Measurements from ENCODE around the gene ST3GAL3. TPM values are rescaled to one million over a fixed set of nuclear protein-coding genes. Genes with fewer than 3 reads are reported as not detected.

Gene ST3GAL3
- total RNA-seq, 4 donors from 2014 or later = 4.4 to 19.0 (median 6.1) TPM

DNA sequence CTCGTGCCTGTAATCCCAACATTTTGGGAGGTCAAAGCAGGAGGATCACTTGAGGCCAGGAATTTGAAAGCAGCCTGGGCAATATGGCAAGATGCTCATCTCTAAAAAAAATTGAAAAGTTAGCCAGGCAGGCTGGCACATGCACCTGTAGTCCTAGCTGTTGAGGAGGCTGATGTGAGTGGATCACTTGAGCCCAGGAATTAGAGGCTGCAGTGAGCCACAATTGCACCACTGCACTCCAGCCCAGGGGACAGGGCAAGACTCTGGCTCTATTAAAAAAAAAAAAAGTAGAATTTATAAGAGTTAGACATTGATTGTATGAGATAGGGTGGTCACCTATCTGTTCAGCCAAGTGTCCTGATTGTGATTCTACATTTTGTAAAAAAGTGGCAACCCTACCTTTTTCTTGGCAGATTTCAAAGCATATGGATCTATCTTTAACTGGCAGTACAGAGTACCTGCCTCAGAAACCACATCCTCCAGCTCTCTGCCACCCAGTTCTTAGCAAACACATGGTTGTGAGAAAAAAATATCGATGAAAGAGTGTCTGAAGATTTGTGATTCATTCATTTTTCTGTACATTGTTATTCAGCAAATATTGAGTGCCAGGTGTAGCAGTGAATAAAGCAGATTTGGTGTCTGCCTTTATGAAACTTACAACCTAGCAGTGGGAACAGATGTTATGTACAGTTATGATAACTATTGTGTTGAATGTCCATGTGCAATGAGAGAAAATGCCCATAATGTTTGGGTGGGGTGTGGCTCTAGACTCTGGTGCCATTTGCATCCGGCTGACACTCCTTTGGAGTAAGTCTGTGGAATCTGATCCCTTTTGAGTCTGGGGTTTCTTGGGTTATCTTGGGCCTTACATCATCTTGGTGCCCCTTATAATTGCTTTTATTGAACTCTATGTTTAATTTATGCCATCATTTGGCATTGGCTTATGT, 82.5 kb downstream of the ST3GAL3 start:
- DNase-seq = no peak
- TF ChIP-seq POLR2A (IDR thresholded peaks at IDR 0.05) = no peak
- TF ChIP-seq CTCF (IDR thresholded peaks at IDR 0.05) = no peak
- Histone ChIP-seq H3K9me3 (no peaks in the 10 kb centered on the region), H3K27ac (no peak overlapping the region), H3K4me3 (no peak overlapping the region), H3K36me3 (no peaks in the 10 kb centered on the region), H3K4me1 (no peaks in the 10 kb centered on the region), H3K27me3 (no peaks in the 10 kb centered on the region)

- no peak overlapping the region for H3K27ac ChIP-seq
- no peak for DNase-seq
- H3K4me1 ChIP-seq = no peaks in the 10 kb centered on the region
- no peaks in the 10 kb centered on the region for H3K27me3 ChIP-seq
- H3K4me3 ChIP-seq = no peak overlapping the region
- H3K9me3 ChIP-seq = no peaks in the 10 kb centered on the region
- H3K36me3 ChIP-seq = no peaks in the 10 kb centered on the region
- TF ChIP-seq POLR2A (IDR thresholded peaks at IDR 0.05) (no peak), CTCF (IDR thresholded peaks at IDR 0.05) (no peak)
Measured at GRCh38 chr1:43791243-43791642, 83.9 kb downstream of the ST3GAL3 start.

GRCh38 chr1:43796111-43796581, 88.8 kb downstream of the ST3GAL3 start:
- Histone ChIP-seq H3K27ac (no peak overlapping the region), H3K36me3 (no peaks in the 10 kb centered on the region), H3K4me1 (no peaks in the 10 kb centered on the region), H3K9me3 (no peaks in the 10 kb centered on the region), H3K4me3 (no peak overlapping the region), H3K27me3 (no peaks in the 10 kb centered on the region)
- TF ChIP-seq CTCF (IDR thresholded peaks at IDR 0.05) = no peak
- TF ChIP-seq POLR2A (IDR thresholded peaks at IDR 0.05) = no peak
- no peak for DNase-seq

GRCh38 chr1:43797891-43798290, 90.6 kb downstream of the ST3GAL3 start:
- Histone ChIP-seq H3K27ac (no peak overlapping the region), H3K4me1 (no peaks in the 10 kb centered on the region), H3K9me3 (no peaks in the 10 kb centered on the region), H3K27me3 (no peaks in the 10 kb centered on the region), H3K4me3 (no peak overlapping the region), H3K36me3 (no peaks in the 10 kb centered on the region)
- no peak for DNase-seq
- TF ChIP-seq POLR2A (IDR thresholded peaks at IDR 0.05) = no peak
- no peak for TF ChIP-seq CTCF (IDR thresholded peaks at IDR 0.05)

- Histone ChIP-seq H3K4me3 (no peak overlapping the region), H3K36me3 (no peaks in the 10 kb centered on the region), H3K27me3 (no peaks in the 10 kb centered on the region), H3K9me3 (no peaks in the 10 kb centered on the region), H3K4me1 (no peaks in the 10 kb centered on the region), H3K27ac (no peak overlapping the region)
- peak in 1 of 3 donors; percentile 55 for DNase-seq
- TF ChIP-seq POLR2A (IDR thresholded peaks at IDR 0.05) (no peak), CTCF (IDR thresholded peaks at IDR 0.05) (no peak)
Measured at GRCh38 chr1:43799656-43800635, 92.6 kb downstream of the ST3GAL3 start.

All from Peyer's patch (tissue), 4 donors.